ENCODE results near the gene SPPL3.
"Not testable (repeated sequence)": the region's sequence is repeated elsewhere in the genome, so short reads cannot be mapped to it uniquely, and the experiment has no call there.

SPPL3 gene, protein sequence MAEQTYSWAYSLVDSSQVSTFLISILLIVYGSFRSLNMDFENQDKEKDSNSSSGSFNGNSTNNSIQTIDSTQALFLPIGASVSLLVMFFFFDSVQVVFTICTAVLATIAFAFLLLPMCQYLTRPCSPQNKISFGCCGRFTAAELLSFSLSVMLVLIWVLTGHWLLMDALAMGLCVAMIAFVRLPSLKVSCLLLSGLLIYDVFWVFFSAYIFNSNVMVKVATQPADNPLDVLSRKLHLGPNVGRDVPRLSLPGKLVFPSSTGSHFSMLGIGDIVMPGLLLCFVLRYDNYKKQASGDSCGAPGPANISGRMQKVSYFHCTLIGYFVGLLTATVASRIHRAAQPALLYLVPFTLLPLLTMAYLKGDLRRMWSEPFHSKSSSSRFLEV

DNA sequence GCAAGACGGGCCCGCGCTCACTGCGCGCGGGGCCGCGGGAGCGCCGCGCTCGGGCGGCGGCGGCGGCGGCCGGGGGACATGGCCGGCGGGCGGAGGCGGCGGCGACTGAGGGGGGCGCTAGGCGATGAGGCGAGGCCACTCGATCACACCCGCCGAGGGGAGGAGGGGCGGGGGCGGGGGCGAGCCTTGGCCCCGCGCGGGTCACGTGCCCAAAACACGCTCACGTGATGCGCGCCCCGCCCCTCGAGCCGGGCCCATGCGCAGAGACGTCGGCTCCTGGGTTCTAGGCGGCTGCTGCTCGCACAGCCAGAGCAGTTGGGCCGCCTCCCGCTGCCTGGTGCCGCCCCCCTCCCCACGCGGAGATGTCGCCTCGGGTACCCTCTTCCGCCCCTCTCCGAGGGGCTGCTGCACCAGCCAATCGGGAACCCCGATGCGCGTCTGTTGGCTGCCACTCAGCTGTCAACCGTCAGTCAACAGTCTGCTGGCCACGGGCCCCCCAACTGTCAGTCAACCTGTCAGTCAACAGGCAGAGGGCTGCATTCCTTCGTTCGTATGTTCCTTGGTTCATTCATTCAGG lies at the start of gene SPPL3:
SPPL3 (minus strand) TSS at position 162 of the 577 bp plus-strand sequence. CDS start 491 bp downstream, outside the sequence.
- peak; percentile 82 for DNase-seq (ENCODE audit: low spot score)

DNA sequence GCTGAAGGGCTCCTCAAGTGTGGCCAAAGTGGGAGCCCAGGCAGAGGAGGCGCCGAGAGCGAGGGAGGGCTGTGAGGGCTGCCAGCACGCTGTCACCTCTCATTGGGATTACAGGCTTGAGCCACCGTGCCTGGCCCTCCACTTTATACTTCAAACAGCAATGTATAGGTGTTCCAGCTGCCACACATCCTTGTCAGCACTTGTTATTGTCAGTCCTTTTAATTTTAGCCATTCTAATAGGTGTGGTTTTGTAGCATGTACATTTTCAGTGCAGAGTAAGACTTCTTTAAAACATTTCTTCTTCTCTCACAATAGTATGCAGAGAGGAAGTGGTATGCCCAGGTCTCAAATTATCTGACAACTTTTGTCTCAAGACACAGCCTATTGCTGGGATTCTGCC lies 46.6 kb upstream of the SPPL3 start:
- no peak for DNase-seq (ENCODE audit: low spot score)

DNA sequence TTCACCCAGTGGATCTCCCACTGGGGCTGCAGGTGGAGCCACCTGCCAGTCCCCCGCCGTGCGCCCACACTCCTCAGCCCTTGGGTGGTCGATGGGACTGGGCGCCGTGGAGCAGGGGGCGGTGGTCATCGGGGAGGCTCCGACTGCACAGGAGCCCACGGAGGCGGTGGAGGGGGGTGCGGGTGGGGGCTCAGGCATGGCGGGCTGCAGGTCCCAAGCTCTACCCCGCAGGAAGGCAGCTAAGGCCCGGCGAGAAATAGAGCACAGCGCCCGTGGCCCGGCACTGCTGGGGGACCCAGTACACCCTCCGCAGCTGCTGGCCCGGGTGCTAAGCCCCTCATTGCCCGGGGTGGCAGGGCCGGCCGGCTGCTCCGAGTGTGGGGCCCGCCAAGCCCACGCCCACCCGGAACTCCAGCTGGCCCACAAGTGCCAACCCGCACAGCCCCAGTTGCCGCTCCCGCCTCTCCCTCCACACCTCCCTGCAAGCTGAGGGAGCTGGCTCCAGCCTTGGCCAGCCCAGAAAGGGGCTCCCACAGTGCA lies 46.2 kb upstream of the SPPL3 start:
- not testable (repeated sequence) for DNase-seq (ENCODE audit: low spot score)

DNA sequence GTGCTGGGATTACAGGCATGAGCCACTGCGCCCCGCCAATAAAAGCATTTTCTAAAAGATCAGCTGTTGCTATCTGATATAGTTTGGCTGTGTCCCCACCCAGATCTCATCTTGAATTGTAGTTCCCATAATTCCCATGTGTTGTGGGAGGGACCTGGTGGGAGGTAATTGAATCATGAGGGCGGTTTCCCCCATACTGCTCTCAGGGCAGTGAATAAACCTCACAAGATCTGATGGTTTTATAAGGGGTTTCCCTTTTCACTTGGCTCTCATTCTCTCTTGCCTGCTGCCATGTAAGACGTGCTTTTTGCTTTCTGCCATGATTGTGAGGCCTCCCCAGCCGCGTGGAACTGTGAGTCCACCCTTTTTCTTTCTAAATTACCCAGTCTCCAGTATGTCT lies 41.4 kb upstream of the SPPL3 start:
- DNase-seq (ENCODE audit: low spot score) = not testable (repeated sequence)

GRCh38 chr12:120944645-120945217 lies 40.6 kb upstream of the SPPL3 start:
- no peak for DNase-seq (ENCODE audit: low spot score)

DNA sequence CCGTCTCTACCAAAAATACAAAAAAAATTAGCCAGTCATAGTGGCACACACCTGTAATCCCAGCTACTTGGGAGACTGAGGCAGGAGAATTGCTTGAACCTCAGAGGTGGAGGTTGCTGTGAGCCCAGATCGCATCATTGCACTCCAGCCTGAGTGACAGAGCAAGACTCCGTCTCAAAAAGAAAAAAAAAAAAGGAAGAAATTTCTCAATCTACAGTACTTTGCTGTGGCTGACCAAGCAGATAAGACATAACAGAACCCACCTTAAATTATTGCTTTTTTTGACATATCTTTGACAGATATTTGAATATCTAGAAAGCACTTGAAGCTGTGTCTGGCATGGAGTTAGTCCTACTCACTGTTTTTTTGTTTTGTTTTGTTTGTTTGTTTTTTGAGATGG lies 39.3 kb upstream of the SPPL3 start:
- DNase-seq (ENCODE audit: low spot score) = no peak

DNA sequence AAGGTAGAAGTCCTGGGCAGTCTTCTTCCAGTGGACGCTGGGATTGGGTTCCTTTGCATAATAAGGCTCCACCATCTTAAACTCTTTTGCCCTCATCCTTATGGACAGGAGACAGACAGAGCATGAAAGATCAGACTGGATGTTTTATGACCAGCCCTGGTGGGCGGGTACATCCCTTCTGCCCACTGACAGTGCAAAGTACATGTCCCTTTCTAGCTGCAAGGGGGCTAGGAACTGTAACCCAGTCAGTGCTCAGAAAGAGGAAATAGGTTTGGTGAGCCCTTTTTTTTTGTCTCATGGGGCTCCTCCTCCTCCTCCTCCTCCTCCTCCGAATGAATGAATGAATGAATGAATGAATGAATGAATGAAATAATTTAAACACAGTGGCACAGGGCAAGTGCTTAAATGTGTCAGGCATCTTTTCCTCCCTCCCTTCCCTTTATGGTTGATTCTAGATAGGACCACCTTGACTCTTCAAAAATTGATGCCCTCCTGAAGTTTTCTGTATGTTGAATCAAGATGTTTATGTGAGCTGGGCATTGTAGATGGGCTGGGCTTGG lies 37.8 kb upstream of the SPPL3 start:
- DNase-seq (ENCODE audit: low spot score) = no peak

DNA sequence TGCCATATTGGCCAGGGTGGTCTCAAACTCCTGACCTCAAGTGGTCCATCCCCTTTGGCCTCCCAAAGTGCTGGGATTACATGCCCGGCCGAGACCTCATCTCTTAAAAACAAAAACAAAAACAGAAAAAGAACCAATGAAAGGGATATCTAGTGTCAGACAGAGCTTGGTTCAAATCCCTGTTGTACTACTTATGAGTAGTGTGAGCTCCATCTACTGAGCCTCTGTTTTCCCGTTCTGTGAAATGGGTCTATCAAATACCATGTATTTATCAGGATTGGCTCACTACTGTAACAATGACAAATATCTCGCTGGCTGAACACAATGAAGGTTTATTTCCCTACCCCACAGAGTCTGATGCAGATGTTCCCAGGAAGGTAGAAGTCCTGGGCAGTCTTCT lies 37.3 kb upstream of the SPPL3 start:
- DNase-seq (ENCODE audit: low spot score) = no peak

DNA sequence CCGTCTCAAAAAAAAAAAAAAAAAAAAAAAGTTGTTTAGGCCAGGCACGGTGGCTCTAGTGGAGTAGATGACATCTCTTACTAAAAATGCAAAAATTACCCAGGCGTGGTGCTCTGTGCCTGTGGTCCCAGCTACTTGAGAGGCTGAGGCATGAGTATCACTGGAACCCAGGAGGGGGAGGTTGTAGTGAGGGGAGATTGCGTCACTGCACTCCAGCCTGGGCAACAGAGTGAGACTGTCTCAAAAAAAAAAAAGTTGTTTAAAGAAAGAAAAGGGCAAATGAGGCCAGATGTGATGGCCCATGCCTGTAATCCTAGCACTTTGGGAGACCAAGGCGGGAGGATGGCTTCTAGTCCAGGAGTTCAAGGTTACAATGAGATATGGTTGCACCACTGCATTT lies 36.6 kb upstream of the SPPL3 start:
- DNase-seq (ENCODE audit: low spot score) = no peak

- DNase-seq (ENCODE audit: low spot score) = peak; percentile 12
Measured at GRCh38 chr12:120940006-120940405, 35.8 kb upstream of the SPPL3 start.

DNA sequence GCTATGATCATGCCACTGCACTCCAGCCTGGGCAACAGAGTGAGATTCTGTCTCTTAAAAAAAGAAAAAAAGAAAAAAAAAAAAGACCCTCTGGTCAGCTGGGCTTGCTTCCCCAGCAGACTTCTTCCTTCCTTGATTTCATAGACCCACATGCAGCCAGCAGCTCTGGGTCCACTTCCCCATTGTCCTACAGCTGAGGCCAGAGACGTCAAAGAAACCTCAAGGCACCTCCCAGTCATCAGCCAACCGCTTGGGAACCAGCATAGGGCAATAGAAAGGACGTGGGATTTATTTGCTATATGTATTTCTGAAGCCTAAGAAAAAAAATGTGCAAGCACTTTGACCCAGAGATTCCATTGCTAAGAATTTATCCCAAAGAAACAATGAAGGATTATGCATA lies 35.4 kb upstream of the SPPL3 start:
- peak; percentile 84 for DNase-seq (ENCODE audit: low spot score)

- no peak for DNase-seq (ENCODE audit: low spot score)
Measured at GRCh38 chr12:120938496-120938895, 34.3 kb upstream of the SPPL3 start.

GRCh38 chr12:120936197-120936596 lies 32.0 kb upstream of the SPPL3 start:
- peak; percentile 35 for DNase-seq (ENCODE audit: low spot score)

- no peak for DNase-seq (ENCODE audit: low spot score)
Measured at GRCh38 chr12:120933786-120934185, 29.6 kb upstream of the SPPL3 start.

DNA sequence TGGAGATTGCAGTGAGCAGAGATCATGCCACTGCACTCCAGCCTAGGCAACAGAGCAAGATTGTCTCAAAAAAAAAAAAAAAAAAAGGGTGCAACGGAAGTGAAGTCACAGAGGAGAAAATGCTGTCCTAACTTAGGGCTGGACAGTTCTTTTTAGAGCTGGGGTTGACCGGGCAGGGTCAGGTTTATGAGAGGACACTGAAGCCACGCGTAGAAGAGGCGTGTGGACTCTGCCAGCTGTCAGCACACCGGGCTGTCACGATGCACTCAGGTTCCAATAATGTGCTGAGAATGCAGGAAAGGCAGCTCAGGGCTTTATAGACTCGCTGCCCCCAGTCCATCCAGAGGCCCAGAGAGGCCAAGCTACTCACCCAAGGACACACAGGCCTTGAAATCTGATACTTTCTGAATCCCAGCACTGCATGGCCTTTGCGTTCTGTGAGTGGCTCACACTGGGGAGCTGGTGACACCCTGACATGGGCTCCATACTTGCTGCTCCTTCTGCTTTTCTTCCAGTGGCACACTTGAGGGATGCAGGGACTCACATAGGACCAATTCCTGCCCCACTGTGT lies 28.9 kb upstream of the SPPL3 start:
- DNase-seq (ENCODE audit: low spot score) = no peak

GRCh38 chr12:120932058-120932457 lies 27.9 kb upstream of the SPPL3 start:
- no peak for DNase-seq (ENCODE audit: low spot score)

- DNase-seq (ENCODE audit: low spot score) = no peak
Measured at GRCh38 chr12:120930032-120930431, 25.9 kb upstream of the SPPL3 start.

DNA sequence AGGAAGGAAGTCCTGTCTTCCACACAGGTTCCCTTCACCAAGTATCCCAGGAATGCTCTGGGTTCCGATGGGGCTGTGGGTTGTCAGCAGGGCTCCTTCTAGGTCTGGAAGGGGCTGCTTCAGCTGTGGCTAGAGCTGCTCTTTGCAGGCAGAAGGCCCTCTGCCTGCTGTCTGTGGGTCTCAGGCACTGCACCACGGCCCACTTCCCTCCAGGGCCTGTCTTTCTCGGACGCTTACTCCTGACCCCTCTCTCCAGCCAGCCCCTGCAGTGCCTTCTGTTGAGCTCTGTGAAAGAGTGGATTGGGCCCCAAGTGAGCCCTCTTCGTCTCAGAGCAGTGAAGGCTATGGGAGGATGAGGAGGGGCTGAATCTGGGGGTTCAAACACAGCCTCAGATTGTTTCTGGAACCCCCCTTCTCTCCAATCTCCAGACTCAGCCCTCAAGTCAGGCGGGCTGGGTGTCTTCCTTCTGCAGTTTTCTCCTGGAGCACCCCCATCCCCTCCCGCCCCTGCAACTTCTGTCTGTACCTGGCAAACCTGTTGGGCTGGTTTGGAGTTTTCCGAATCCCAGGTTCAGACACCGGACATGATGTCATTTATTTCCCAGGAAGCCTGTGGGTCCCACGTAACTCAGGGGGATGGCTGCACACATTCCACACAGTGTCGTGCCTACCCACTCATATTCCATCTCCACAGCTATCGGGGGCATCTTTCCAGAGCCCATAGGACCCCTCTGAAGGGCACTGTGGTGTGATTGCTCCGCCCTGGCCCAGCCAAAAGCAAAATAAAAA lies 24.9 kb upstream of the SPPL3 start:
- no peak for DNase-seq (ENCODE audit: low spot score)

DNA sequence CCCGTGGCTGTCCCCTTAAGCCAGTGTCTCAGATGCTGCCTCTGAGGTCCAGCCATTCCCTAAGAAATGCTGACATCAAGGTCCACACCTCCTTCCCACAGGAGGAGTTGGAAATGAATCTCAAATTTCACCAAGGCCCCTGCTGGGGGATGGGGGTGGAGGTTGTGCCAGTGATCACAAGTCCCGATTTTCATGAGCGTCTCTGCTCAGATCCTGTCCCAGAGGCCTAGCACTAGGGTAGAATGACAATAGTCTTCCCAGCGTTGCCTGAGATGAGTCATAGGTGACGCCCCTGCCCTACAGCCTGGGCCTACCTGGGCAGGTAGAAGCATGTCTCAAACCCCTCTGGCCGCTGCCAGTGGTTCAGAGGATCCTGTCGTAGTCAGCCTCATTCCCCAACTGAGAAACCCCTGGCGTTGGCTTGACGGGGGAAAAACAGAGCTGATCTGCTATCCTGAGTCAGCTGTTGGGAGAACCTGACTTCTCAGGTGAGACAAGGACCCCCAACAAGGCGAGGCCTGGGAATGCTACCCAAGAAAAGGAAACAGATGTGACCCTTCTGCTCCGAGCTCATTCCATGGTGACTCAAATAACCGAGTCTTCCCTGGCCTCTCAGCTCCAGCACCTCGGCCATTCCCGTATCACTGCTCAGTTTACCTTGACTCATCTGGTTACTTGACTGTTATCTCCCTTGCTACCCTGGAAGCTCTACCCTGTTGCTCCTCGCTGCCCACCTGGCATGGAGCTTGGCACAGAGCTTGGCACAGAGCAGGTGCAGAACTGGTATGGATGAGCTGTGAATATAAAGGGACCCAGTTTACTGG lies 21.8 kb upstream of the SPPL3 start:
- DNase-seq (ENCODE audit: low spot score) = no peak

- no peak for DNase-seq (ENCODE audit: low spot score)
Measured at GRCh38 chr12:120922279-120922678, 18.1 kb upstream of the SPPL3 start.

DNA sequence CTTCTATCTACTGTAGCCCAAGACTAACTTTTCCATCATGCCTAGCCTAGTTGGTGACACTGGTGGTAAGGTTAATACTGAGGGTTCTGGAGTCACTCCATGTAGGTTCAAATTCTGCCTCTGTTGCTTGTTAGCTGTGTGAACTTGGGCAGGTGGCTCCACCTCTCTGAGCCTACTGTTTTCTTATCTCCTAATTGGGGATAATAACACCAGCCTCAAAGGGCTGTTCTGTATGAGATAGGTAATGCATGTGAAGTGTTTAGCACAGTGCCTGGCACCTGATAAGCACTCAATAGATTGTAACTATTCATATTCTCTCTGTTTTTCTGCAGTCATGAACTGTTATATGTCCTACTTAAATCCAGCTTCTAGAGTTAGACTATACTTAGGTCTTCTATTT lies 17.5 kb upstream of the SPPL3 start:
- DNase-seq (ENCODE audit: low spot score) = no peak
